ENCODE data around the gene TRAPPC3L.

The TRAPPC3L gene

DNA sequence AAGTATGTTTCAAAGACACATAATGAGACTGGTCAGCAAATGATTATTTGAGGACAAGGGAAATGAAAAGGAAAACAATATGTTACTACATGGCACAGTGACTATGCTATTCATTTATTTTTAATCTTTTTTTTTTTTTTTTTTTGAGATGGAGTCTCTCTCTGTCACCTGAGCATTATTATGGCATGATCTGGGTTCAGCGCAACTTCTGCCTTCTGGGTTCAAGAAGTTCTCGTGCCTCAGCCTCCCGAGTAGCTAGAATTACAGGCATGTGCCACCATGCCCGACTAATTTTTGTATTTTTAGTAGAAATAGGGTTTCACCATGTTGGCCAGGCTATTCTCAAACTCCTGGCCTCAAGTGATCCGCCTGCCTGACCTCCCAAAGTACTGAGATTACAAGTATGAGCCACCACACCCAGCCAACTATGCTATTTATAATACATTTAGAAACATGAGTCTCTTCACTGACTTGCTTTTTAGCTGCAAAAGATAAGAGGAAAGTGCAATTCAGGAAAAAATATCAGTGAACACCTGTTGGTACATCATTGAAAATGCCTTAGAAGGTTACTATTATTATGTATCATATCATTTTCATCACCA, 11.4 kb upstream of the TRAPPC3L start:
- no peak for DNase-seq

DNA sequence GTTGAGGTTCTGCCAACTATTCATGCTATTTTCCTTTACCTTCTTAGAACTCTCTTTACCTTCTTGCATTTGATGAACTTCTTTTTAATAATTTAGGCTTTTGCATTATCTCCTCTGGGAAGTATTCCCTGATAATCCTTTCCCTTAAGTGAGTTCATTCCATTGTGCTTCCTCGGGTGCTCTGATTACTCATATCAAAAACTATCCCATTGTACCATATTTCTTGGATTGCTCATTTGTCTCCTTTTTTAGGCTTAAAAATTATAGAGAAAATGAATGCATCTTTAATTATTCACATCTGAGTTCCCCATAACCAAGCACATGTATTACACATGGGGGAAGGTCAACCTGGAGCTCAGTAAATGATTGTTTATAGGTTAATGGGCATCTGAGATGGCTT, 10.6 kb upstream of the TRAPPC3L start:
- no peak for DNase-seq

GRCh38 chr6:116553451-116553850, 8.0 kb upstream of the TRAPPC3L start, which contains the start of gene CALHM4:
Gene CALHM4, plus strand, starts transcription at chr6:116553751. Its CDS starts 43 bp downstream, at chr6:116553794.
- no peak for DNase-seq

DNA sequence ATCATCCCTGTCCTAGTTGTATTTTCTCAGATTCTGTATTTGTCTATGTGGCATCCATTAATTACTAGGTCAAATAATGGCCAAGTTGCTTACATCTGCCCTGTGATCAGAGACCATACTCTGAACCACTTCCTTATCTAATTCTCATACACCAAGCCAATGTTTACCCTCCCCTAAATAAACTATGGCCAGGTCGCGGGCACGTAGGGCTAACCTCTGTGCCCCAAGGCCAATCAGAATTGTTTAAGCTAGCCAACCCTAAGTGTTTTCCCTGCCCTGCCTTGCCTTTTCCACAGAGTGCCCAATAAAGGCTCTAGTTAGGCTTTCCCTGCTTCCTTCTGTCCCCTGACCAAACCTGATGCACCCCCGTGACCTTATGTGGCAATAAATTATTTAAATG, 5.3 kb upstream of the TRAPPC3L start:
- DNase-seq = no peak

GRCh38 chr6:116547358-116547757, 1.9 kb upstream of the TRAPPC3L start:
- no peak for DNase-seq

DNA sequence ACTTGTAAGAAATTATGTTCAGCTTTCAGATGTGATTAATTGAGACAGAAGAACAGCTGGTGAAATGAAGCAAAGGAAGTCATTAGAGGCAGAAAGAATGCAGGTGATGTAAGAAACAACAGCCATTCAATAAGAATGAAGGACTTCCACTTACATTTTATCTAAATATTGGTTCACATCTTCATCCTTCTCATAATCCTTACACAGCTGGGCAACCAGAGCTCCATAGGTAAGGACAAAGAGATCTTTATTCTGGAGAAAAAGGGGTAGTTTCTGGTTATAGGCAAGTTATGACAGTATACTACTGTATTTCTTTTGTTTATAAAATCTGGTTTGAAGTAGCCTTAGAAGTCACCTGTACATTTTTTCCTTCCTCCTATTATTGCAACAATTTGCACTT, 2.3 kb downstream of the TRAPPC3L start:
- DNase-seq = no peak

- DNase-seq = no peak
These were observed 3.1 kb downstream of the TRAPPC3L start for GRCh38 chr6:116542426-116542825.

GRCh38 chr6:116536216-116536621, 9.3 kb downstream of the TRAPPC3L start:
- no peak for DNase-seq

DNA sequence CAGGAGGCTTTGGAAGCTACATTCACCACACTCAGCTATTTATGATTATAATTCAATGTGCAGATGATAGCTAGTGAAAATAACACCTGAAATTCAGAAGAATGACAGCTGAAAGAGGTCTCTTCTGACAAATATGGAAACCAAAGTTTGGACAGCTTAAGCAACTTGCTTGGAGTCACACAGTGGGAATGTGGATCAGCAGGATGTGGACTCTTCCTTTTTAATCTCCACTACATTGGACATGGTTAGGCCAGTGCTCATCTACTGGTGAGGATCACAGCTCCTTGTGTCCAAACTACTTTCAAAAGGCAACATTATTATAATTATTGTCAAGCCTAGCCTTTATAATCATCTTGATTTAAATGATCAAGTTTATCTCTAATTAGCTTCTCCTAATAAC, 10.4 kb downstream of the TRAPPC3L start:
- DNase-seq = no peak

DNA sequence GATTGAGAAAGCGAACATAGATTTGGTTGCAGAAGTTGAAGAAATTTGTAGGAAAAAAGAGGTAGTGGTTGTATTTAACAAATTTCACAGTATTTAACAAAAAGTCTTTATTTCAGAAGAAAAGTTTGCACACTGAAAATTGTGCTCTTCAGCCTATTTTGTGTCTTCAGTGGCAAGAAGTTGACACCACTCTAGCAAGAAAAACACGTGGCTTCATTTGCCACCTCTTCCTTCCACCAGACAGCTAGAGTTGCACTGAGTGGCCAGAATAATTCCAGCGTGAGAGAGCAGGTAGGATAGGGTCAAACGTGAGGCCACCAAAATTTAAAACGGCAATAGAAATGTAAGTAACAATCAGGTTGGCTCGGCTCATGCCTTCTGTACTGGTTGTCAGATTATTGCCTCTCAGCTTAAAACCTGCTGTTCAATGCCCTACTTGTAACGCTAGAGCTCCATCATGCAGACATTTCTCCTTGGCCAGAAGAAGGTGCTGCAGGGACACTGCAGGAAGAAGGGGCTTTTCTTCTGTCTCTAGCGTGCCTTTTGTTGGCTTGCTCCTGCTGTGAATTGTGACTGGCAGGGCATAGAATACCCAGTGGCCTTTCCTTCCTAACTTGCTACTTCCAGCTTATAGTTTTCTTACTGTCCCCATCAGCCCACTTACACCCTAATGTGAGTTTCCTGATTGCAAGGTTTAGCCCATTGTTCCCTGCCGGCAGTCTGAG, 12.1 kb downstream of the TRAPPC3L start:
- no peak for DNase-seq

- DNase-seq = peak; percentile 54
These were observed 13.6 kb downstream of the TRAPPC3L start for GRCh38 chr6:116531675-116532570.

DNA sequence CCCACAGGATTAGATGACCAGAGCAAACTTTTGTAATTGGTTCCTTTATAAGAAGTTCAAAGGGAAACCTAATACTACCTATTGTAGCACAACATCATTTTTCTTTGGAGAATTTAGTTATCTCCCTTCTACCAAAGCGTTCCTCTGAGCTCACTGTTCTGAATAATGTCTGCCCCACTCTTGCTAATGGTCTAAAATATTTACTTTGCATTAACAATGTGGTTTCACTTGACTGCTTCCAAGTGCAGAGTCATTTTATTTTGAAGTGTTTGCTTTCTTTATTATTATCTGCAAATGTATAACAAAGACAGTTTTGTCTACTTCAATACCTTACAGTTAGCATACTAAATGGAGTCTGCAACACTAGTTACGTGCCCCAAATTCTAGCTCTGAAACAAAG, 15.0 kb downstream of the TRAPPC3L start:
- DNase-seq = no peak

DNA sequence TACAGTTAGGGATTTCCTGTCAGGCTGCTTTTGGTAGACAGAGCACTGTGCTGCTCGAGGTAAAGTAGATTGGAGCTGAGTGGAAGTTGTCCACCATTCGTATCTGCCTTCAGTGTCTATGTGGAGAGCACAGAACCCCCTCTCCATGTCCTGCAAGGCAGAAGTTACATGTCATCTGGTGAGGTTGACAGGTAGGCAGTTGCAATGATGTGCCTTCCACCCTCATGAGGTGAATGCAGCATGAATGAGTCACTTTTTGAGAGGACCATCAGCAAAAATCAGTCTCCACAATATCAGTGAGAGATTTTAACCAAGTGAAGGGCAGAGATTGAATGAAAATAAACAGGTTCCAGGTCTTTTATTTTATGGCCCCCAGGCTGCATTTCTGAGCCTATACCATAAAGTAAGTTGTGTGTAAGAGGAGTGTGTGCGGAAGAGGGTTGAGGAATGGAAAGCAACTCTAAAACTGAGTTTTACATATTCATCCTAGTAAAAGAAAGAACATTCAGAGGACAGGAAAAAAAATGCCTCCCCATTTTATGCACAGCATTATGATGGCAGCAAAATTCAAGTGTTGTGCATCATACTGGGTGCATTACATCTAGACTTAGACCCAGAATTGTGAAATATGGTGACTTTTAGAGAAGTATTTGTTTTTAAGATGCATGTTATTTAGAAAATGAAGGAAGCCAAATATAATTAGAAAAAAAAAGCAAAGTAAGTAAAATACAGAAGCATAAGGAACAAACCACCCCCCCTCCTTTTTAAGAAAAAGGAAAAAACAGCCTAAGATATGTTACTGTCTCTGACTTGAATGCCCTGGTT, 15.8 kb downstream of the TRAPPC3L start:
- DNase-seq = no peak

- no peak for DNase-seq
These were observed 16.7 kb downstream of the TRAPPC3L start for GRCh38 chr6:116528780-116529179.

- DNase-seq = no peak
These were observed 17.4 kb downstream of the TRAPPC3L start for GRCh38 chr6:116528133-116528532.

GRCh38 chr6:116524236-116524635, 21.2 kb downstream of the TRAPPC3L start:
- DNase-seq = no peak

DNA sequence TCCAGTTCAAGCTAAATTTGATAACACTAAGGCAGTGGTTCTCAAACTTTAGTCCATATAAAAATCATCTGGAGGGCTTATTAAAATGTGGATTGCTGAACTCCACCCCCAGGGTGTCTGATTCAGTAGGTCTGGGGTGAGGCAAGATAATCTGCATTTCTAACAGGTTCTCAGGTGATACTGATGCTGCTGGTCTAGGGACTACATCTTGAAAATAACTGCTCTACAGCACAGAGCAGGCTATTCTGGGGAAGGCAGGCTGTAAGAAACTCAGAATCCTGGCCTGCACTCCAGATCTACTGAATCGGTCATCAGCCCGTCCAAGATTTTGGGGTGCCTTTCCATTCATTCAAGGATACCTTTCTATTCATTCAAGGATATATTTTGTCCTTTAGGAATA, 22.6 kb downstream of the TRAPPC3L start:
- no peak for DNase-seq

DNA sequence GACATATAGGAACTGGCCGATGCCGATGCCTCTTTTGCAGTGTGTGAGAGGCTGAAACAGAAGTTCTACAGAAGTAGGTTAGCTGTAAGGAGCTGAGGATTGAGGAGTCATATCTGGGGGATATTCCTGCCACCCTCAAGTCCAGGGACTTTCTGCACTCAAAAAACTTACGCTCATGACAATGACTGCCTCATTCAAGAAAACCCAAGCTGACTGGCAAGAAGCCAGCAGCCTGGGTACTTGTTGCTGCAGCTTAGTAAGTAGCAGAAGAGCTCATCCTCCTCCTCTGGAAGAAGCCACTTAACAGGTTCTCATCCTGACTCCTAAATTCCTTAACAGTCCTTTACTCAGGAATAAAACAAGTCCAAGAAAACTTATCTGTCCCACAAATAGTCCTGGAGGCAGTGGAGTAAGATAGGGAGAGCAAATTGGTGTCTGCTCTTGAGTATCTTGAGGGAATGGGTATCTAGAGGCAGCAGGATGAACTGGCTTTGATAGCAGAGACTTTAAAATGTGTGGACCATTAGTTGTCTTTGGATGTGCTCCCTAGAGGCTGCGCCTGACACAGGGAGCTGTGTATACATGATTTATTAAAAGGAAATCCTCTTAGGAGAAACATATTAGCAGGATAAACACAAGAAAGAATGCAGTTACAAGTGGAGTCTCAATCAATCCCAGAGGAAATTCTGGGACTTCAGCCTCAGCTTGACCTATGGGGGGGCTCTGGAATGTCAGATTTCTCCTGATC, 26.7 kb downstream of the TRAPPC3L start:
- no peak for DNase-seq

DNA sequence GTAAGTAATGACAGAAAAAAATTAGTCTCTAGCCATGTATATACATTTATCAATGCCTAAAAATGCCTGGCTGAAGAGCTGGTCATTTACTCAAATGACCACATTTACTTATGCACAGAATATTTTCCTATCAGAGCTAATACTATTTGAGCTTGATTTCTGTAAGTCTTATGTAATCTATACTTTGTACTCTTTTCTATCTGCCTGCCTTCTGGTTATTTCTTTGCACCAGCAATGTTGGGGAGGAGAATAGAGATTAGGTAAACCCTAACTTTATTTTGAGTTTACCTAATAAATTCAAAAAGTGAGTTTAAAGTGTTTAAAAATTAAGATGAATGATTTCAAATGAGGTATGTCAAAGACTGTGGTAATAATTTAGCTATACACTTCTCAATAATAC, 30.3 kb downstream of the TRAPPC3L start:
- DNase-seq = no peak

DNA sequence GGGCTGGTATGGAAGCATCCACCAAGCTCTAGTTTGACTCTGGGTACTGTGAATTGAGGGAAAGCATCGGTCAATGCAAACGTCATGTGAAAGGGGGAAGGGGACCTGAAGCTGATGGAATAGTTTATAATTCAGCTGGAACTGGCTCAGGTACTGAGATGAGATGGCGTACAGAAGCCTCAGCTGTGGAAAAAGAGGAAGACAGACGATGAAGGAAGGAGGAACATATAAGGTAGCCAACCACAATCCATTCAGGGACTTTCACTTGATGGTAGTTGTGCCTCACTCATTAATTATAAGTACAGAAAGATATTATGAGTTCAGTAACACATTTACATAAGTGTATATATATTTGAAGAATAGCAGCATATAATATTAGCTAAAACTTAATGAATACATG, 31.4 kb downstream of the TRAPPC3L start:
- no peak for DNase-seq

DNA sequence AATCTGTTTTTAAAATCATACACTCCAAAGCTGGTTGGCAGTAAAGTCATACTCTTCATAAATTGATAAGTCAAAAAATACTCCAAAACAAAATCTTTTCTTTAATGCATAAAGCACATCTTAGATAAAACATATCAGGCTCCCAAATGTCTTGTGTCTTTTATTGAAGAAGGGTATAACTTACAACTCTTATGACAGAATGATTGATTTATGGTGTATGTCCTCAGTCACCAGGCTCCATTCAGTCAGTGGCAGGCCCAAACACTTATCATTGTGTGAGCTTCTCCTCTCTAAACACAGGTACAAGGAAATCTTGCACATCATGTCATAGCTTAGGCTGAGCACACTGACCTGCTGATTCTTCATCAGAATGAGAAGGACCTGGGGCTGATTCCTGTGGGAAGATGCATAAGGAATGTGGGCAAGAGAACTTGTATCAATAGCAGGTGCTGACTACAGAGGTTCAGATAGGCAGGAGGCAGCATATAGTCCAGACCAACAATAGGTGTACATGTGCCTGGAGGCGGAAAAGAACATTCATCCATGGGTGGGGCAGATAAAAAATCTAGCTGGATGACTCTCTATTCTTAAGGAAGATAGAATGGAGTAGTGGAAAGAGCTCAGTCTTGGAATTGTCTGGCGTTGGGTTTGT, 32.1 kb downstream of the TRAPPC3L start:
- no peak for DNase-seq

DNA sequence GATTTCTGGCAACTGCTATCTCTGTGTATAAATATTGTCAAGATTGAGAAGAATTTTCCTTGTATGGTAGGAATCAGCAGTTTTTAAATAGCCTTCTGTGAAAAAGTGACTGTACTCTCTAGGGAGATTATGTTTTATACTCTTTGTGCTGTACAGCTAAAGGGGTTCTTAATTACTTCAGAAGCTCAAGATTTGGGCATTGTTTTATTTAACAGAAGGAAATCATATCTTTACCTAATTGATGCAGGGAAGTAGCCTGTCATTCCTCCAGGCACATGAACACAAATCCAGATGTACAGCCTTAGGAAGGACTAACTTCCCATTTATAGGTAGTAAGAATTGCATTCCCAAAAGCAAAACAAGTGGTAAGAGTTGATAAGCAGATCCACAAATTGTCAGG, 32.8 kb downstream of the TRAPPC3L start:
- DNase-seq = no peak

All from right hindlimb (tissue), 1 donor.